NCI-H1105 (cell line): Measurements from ENCODE around the gene HNRNPC.
"Not testable (repeated sequence)": the region's sequence is repeated elsewhere in the genome, so short reads cannot be mapped to it uniquely, and the experiment has no call there.

ENCODE experiments used
- DNase-seq: peaks from one replicate; lab custom pipeline; 2025; lab: John Stamatoyannopoulos, UW

The HNRNPC gene

GRCh38 chr14:21269252-21270046 lies at the start of gene HNRNPC:
TSS of gene HNRNPC (minus strand) at chr14:21269442. CDS start at chr14:21234193, 35,249 bp downstream.
- peak; percentile 100 for DNase-seq

GRCh38 chr14:21317398-21317797 lies 48.2 kb upstream of the HNRNPC start:
- no peak for DNase-seq

- no peak for DNase-seq
These were observed 44.3 kb upstream of the HNRNPC start for GRCh38 chr14:21313512-21313911.

GRCh38 chr14:21311614-21312013 lies 42.4 kb upstream of the HNRNPC start:
- no peak for DNase-seq

- no peak for DNase-seq
These were observed 40.7 kb upstream of the HNRNPC start for GRCh38 chr14:21309956-21310355.

GRCh38 chr14:21309238-21309636 lies 40.0 kb upstream of the HNRNPC start:
- DNase-seq, result no peak

- DNase-seq, result no peak
These were observed 39.4 kb upstream of the HNRNPC start for GRCh38 chr14:21308479-21309237.

- no peak for DNase-seq
These were observed 38.9 kb upstream of the HNRNPC start for GRCh38 chr14:21308132-21308478.

- DNase-seq, result no peak
These were observed 38.4 kb upstream of the HNRNPC start for GRCh38 chr14:21307637-21308036.

- not testable (repeated sequence) for DNase-seq
These were observed 33.5 kb upstream of the HNRNPC start for GRCh38 chr14:21302836-21303140.

- DNase-seq, result no peak
These were observed 33.0 kb upstream of the HNRNPC start for GRCh38 chr14:21302013-21302835.

GRCh38 chr14:21300892-21301291 lies 31.6 kb upstream of the HNRNPC start:
- DNase-seq, result peak; percentile 13

- DNase-seq, result no peak
These were observed 30.4 kb upstream of the HNRNPC start for GRCh38 chr14:21299562-21300130.

- DNase-seq, result no peak
These were observed 29.1 kb upstream of the HNRNPC start for GRCh38 chr14:21298358-21298757.

GRCh38 chr14:21294026-21294425 lies 24.8 kb upstream of the HNRNPC start:
- not testable (repeated sequence) for DNase-seq

- DNase-seq, result no peak
These were observed 17.9 kb upstream of the HNRNPC start for GRCh38 chr14:21287168-21287567.

GRCh38 chr14:21286516-21286915 lies 17.3 kb upstream of the HNRNPC start:
- DNase-seq, result not testable (repeated sequence)

GRCh38 chr14:21281917-21282316 lies 12.7 kb upstream of the HNRNPC start:
- not testable (repeated sequence) for DNase-seq

- no peak for DNase-seq
These were observed 10.5 kb upstream of the HNRNPC start, which contains the start of gene RPGRIP1 for GRCh38 chr14:21279783-21280182. TSS of gene RPGRIP1 (plus strand) at chr14:21280083. CDS start at chr14:21287977, 7,894 bp downstream.

- no peak for DNase-seq
These were observed 9.4 kb upstream of the HNRNPC start for GRCh38 chr14:21278632-21279031.

- DNase-seq, result no peak
These were observed 6.1 kb upstream of the HNRNPC start for GRCh38 chr14:21275261-21275858.

- DNase-seq, result not testable (repeated sequence)
These were observed 3.4 kb upstream of the HNRNPC start for GRCh38 chr14:21272661-21273060.
